RWPE1 (cell line): Measurements from ENCODE around the gene LY6G6C.

Experiments
- CTCF ChIA-PET: fragments of 350-600 bp; sonication (Branson Sonifier 250); formaldehyde crosslinking; extraction: SDS; loops from one replicate; lab custom pipeline; 2021; lab: Yijun Ruan, JAX
- POLR2A ChIA-PET: fragments of 400-600 bp; formaldehyde crosslinking; extraction: SDS; loops from one replicate; lab custom pipeline; 2020; ENCODE audit warnings: antibody characterized with exemption; ENCODE audit not compliant: low non-redundant PET; lab: Yijun Ruan, JAX
- DNase-seq: peaks from one replicate; pipeline ENCODE4 v3.0.0; 2012; ENCODE audit warnings: low spot score
- H3K27ac ChIP-seq: fragments of 450-650 bp; 2 replicates; pipeline ENCODE4 v1.5.1; 2017
- CTCF ChIP-seq: fragments of 450-650 bp; conservative IDR thresholded peaks from 2 replicates; pipeline ENCODE4 v1.5.1; 2017; ENCODE audit warnings: low read depth, mild to moderate bottlenecking

Gene LY6G6C

DNA sequence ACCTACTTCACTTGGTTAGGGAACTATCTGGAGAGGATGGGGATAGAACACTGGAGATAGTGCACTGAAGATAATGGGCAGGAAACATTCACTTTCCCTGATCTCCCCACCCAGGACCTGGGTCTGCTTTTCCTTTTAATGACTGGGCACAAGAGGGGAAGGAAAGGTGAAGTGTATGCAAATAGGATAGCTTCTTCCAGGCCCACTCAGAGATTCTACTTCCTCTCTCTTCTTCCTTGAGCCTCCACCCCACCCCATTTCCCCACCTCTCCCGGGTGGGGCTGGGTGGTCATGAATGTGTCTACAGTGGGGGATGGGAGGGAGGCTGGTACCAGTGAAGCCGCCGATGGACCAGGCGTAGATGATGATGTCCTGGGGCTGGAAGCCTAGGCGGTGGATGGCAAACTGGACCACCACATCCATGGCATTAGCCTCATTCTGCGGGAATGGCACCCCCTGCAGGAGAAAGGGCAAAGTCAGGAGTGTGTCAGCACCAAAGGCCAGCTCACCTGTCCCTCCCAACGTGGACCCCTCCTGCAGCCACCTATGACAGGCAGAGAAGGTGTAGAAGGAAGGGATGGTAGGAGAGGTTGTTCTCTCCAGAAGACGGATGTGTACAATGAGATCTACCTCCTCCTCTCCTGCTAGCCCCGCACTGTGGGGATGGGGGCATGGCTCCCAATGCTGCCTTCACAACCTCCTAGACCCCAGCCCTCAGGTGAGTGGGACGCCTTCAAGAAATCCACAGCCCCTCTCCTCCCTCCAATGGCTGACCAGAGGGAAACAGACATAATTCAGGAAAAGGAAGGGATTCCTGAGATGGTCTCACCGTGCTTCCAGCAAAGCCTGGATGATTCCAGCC lies 32.1 kb downstream of the LY6G6C start:
- TF ChIP-seq CTCF, result no peak; the same call in 1 of the 2 replicates
- ChIA-PET CTCF (interaction anchor here (0.6 kb wide), 1 partner anchor 10 kb away, joined by 3 read pairs; no protein-coding TSS in a partner anchor), POLR2A (no interaction called here)
- DNase-seq, result no peak
- peak overlapping the region; percentile 52 for H3K27ac ChIP-seq

DNA sequence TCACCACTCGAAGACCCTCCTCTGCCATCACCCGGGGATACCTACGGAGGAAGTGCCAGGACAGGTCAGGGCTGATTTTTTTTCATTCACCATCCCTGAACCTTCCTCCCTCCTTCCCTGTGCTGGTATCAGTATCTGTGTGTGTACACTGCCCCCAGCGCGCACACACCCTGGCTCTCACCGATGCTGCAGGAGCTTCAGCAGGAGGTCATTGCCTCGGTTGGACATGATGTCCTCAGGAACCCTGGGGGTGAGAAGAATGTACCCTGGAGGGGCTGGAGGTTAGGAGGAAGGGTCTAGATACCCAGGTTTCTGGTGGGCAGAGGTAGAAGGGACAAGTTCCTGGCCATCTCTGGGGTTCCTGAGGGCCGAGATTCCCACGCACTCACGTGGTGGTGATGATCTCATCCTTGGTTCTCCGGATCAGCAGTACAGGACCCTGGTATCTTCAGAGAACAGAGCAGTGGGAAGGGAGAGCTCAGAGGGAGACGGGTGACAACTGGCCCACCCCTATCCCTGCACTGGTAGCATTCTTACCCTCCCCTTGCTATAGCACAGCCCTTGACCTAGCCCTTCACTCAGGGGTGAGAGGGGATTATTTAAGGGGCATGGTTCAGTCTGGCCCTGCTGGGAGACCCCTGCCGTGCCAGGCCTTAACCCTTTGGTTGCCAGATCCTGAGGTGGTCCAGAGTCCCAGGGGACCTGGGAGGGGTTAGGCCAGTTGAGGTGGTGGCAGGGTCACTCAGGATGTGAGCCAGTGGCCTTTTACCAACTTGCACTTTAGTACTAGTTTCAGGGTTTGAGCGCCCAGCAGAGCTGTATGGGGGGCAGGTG lies 33.5 kb downstream of the LY6G6C start:
- ChIA-PET POLR2A (interaction anchor here (0.6 kb wide), 1 partner anchor 292 kb away, joined by 5 read pairs; no protein-coding TSS in a partner anchor), CTCF (no interaction called here)
- DNase-seq, result no peak
- peak overlapping the region; percentile 5 for H3K27ac ChIP-seq
- TF ChIP-seq CTCF, result no peak

DNA sequence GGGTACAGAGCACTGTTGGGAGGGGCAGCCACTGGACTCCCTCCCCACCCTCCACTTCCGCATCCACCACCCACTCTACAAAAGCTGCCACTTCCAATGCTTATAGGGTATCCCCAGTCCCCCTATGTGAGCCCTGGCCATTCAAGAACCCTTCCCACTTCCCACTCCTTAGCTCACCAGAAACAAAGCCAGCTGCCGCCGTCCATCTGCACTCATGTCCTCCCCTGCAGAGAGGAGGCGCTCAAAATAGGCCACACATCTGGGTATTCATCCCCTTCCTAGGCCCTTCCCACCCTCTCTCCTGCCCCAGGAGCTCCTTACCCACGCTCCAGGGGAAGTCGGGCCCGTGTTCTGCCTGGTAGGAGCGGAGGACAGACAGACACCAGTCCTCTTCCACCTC lies 34.2 kb downstream of the LY6G6C start:
- DNase-seq, result no peak
- ChIA-PET CTCF (no interaction called here), POLR2A (interaction anchor here (0.6 kb wide), 1 partner anchor 293 kb away, joined by 5 read pairs; no protein-coding TSS in a partner anchor)
- TF ChIP-seq CTCF, result no peak
- peak overlapping the region; percentile 5; the same call in 1 of the 2 replicates for H3K27ac ChIP-seq

DNA sequence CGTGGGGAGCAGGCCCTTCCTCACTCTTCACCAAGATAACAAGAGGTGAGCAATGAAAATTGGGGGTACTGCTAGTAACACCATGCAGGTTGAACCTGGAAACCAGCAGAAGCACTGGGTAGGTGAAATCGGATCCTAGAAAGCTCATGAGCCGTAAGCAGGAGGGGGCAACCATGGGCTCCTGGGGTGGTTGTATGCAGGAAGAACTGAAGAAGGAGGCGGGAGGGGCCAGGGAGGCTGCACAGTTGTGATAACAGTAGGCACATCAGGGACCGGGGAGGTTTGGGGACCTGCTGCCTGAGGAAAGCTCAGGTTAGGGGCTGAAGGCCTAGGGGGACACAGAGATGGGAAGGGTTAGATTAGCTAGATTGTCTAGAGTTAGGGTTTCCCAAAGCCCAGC lies 35.1 kb downstream of the LY6G6C start:
- peak overlapping the region; percentile 20; the same call in 1 of the 2 replicates for H3K27ac ChIP-seq
- ChIA-PET CTCF (no interaction called here), POLR2A (no interaction called here)
- no peak for TF ChIP-seq CTCF
- DNase-seq, result no peak

DNA sequence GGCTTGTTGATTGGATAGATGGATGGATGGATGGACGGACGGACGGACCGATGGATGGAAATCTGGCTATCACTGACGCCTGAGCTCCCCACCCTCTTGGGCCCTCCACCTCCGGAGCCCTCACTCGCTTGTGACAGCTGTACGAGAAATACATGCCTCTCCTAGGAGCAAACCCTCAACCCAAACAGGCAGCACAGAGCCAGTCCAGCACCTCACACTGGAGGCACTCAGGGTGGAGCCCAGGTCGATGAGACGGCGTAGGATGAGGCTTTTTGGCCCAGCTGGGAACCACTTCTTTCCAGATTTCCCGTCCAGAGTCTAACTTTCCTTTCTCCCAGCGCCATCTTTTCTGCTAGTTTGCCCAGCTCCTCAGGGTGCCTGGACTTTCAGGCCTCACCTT lies 38.0 kb downstream of the LY6G6C start:
- DNase-seq, result no peak
- H3K27ac ChIP-seq, result peak overlapping the region; percentile 36
- POLR2A ChIA-PET, result no interaction called here
- CTCF ChIA-PET, result no interaction called here
- no peak for TF ChIP-seq CTCF

DNA sequence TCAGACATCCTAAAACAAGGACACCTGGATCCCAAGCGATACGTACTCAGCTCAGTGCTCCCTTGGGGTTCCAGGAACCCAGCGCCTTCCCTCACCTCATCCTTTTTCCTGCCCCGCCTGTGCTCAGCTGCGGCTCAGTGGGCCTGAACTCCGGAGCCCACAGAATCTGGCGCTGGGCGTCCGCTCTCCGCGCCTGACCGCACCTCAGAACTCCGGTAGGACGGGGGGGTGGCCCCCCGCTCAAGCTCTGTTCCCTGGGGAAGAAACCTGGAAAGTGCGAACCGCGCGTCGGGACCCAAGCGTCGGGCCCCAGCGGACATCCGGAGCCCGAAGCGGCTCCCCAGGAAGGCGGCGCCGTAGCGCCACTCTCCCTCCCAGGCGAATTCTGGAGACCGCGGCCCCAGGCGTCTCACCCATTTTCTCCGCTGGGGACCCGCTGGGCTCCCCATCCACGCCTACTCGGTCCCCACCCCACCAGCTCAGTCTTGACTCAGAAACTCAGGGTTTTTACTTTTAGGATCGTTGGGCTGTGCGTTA lies 40.3 kb downstream of the LY6G6C start:
- TF ChIP-seq CTCF, result no peak
- DNase-seq, result peak; percentile 43
- peak overlapping the region; percentile 82 for H3K27ac ChIP-seq
- ChIA-PET POLR2A (interaction anchor here (0.7 kb wide), 1 partner anchor 179 kb away, joined by 3 read pairs; no protein-coding TSS in a partner anchor), CTCF (interaction anchor here (0.6 to 1.4 kb wide), 9 partner anchors 10 to 243 kb away, joined by 3 to 8 read pairs (median 4); no protein-coding TSS in a partner anchor)
